Esophagus squamous epithelium (tissue), 5 donors: Measurements from ENCODE around the gene SHQ1. TPM values are rescaled to one million over a fixed set of nuclear protein-coding genes. Genes with fewer than 3 reads are reported as not detected.

Experiments
- DNase-seq: peaks from one replicate; lab custom pipeline; 2025; lab: John Stamatoyannopoulos, UW
- H3K27ac ChIP-seq, 4 donors: fragments of 200-600 bp; sonication (generic); one replicate each; pipeline ENCODE4 v1.5.1; 2016 to 2019; ENCODE audit warnings: mild to moderate bottlenecking in 1 of 4
- H3K27me3 ChIP-seq, 4 donors: fragments of 200-600 bp; sonication (generic); 1 replicate in 3 of 4; 2 replicates in 1 of 4; pipeline versions ENCODE4 v1.5.1 to v1.6.0; 2017 to 2021; ENCODE audit warnings: antibody characterized with exemption in 1 of 4
- H3K36me3 ChIP-seq, 3 donors: fragments of 200-600 bp; sonication (generic); one replicate each; pipeline ENCODE4 v1.5.1; 2016 to 2019
- H3K4me1 ChIP-seq, 3 donors: fragments of 200-600 bp; sonication (generic); one replicate each; pipeline ENCODE4 v1.5.1; 2017 to 2019
- H3K4me3 ChIP-seq, 4 donors: fragments of 200-600 bp; sonication (generic); 1 replicate in 3 of 4; 2 replicates in 1 of 4; pipeline ENCODE4 v1.5.1; 2016 to 2019; ENCODE audit warnings: mild to moderate bottlenecking in 2 of 4, moderate library complexity in 1 of 4
- H3K9me3 ChIP-seq, 3 donors: fragments of 200-600 bp; sonication (generic); one replicate each; pipeline ENCODE4 v1.5.1; 2016 to 2019
- CTCF ChIP-seq, 6 experiments: fragments of 450-650 bp in 4 of 6; fragments of 200-600 bp in 2 of 6; sonication (generic) in 2 of 6; IDR thresholded peaks; one replicate each; pipeline ENCODE4 v1.5.1; 2016 to 2019; ENCODE audit warnings: antibody characterized with exemption in 6 of 6, mild to moderate bottlenecking in 4 of 6, moderate library complexity in 4 of 6
- POLR2A ChIP-seq, 4 donors: fragments of 450-650 bp; IDR thresholded peaks; one replicate each; pipeline ENCODE4 v1.6.1; 2017; ENCODE audit warnings: antibody characterized with exemption in 4 of 4, mild to moderate bottlenecking in 4 of 4, moderate library complexity in 3 of 4
- WGBS, 2 donors: methylation state at CpG; one replicate each; pipeline ENCODE4 v1.1.5; 2018; 5-methylcytosine and 5-hydroxymethylcytosine counted together
- intact Hi-C: fragments of 100-400 bp; cut with DNase I; formaldehyde crosslinking; loops from one replicate; pipeline ENCODE4 v1.15.0; 2022
- total RNA-seq, 4 donors: library from RNA; depleted of rRNA; stranded (reverse); fragments of >200 nt; gene quantifications; one replicate each; pipeline ENCODE4 v1.1.0, GENCODE V29; 2016
- donor health status: DM: yes; HTN: yes; CAD: no.

SHQ1 gene
- 10 to 100 TPM in 3 of 4 donors, 1 to 10 TPM in 1; 6.7 to 13.4 (median 12.5) TPM for total RNA-seq

GRCh38 chr3:72847751-72848702, at the start of gene SHQ1:
Gene SHQ1, minus strand, starts transcription at chr3:72848445. Its CDS starts 105 bp downstream, at chr3:72848340.
- H3K36me3 ChIP-seq: peaks cover 0 to 5% (median 0%) of the 10 kb centered on the region in 3 donors
- H3K27me3 ChIP-seq: no peaks in the 10 kb centered on the region
- H3K27ac ChIP-seq: peak within 1 kb of the TSS; percentile 73 to 87 (median 81)
- intact Hi-C loops: loop anchor here (10.0 kb wide), 1 partner anchor 227 kb away; no protein-coding TSS in a partner anchor
- peak in 1 of 4 donors; percentile 52 for TF ChIP-seq POLR2A (IDR thresholded peaks at IDR 0.05)
- TF ChIP-seq CTCF (IDR thresholded peaks at IDR 0.05): no peak
- 0% methylated on average over 34 to 38 of the region's 86 CpGs for WGBS, 2 donors
- H3K4me3 ChIP-seq: peak within 1 kb of the TSS; percentile 64 to 81 (median 77)
- peaks cover 12 to 35% (median 16%) of the 10 kb centered on the region in 3 donors for H3K4me1 ChIP-seq
- H3K9me3 ChIP-seq: no peaks in the 10 kb centered on the region
- peak; percentile 77 for DNase-seq

GRCh38 chr3:72897758-72898007, 49.4 kb upstream of the SHQ1 start:
- intact Hi-C loops: no loop called here
- Histone ChIP-seq H3K4me3 (no peak overlapping the region), H3K9me3 (no peaks in the 10 kb centered on the region), H3K4me1 (peaks cover 0 to 2% (median 1%) of the 10 kb centered on the region in 3 donors), H3K27me3 (no peaks in the 10 kb centered on the region), H3K36me3 (no peaks in the 10 kb centered on the region), H3K27ac (no peak overlapping the region)
- no peak for DNase-seq
- TF ChIP-seq CTCF (IDR thresholded peaks at IDR 0.05): no peak
- no peak for TF ChIP-seq POLR2A (IDR thresholded peaks at IDR 0.05)

- no peak for DNase-seq
- no peaks in the 10 kb centered on the region for H3K36me3 ChIP-seq
- peaks cover 0 to 7% (median 3%) of the 10 kb centered on the region in 3 donors for H3K4me1 ChIP-seq
- intact Hi-C loops: no loop called here
- WGBS, 2 donors: 63 to 68% methylated on average over 3 to 4 of the region's 4 CpGs
- no peaks in the 10 kb centered on the region for H3K9me3 ChIP-seq
- no peak for TF ChIP-seq POLR2A (IDR thresholded peaks at IDR 0.05)
- no peak for TF ChIP-seq CTCF (IDR thresholded peaks at IDR 0.05)
- no peak overlapping the region for H3K4me3 ChIP-seq
- no peaks in the 10 kb centered on the region for H3K27me3 ChIP-seq
- H3K27ac ChIP-seq: no peak overlapping the region
Observed at GRCh38 chr3:72896996-72897757, 48.9 kb upstream of the SHQ1 start.

- Histone ChIP-seq H3K36me3 (no peaks in the 10 kb centered on the region), H3K4me3 (no peak overlapping the region), H3K4me1 (peaks cover 0 to 28% (median 8%) of the 10 kb centered on the region in 3 donors), H3K27me3 (peaks cover 0 to under 1% (median 0%) of the 10 kb centered on the region in 4 donors), H3K27ac (no peak overlapping the region), H3K9me3 (no peaks in the 10 kb centered on the region)
- no peak for DNase-seq
- TF ChIP-seq CTCF (IDR thresholded peaks at IDR 0.05) (no peak), POLR2A (IDR thresholded peaks at IDR 0.05) (no peak)
- intact Hi-C loops: no loop called here
- 66 to 92% methylated on average over 5 of the region's 5 CpGs for WGBS, 2 donors
Observed at GRCh38 chr3:72894976-72895552, 46.8 kb upstream of the SHQ1 start.
